Erythroblast (primary cell): ENCODE measurements around the gene SNAPC5.

Source experiments
- DNase-seq, 2 experiments: peaks; one replicate each; lab custom pipeline; 2025; lab: John Stamatoyannopoulos, UW
- GATA1 ChIP-seq: IDR thresholded peaks from 2 replicates; pipeline ENCODE4 v1.6.1; 2011; ENCODE audit warnings: low read depth, mild to moderate bottlenecking, control low read depth, low read length, moderate library complexity
- POLR2A ChIP-seq: IDR thresholded peaks from 2 replicates; pipeline ENCODE4 v1.6.1; 2011; ENCODE audit warnings: mild to moderate bottlenecking, low read length

Gene SNAPC5

DNA sequence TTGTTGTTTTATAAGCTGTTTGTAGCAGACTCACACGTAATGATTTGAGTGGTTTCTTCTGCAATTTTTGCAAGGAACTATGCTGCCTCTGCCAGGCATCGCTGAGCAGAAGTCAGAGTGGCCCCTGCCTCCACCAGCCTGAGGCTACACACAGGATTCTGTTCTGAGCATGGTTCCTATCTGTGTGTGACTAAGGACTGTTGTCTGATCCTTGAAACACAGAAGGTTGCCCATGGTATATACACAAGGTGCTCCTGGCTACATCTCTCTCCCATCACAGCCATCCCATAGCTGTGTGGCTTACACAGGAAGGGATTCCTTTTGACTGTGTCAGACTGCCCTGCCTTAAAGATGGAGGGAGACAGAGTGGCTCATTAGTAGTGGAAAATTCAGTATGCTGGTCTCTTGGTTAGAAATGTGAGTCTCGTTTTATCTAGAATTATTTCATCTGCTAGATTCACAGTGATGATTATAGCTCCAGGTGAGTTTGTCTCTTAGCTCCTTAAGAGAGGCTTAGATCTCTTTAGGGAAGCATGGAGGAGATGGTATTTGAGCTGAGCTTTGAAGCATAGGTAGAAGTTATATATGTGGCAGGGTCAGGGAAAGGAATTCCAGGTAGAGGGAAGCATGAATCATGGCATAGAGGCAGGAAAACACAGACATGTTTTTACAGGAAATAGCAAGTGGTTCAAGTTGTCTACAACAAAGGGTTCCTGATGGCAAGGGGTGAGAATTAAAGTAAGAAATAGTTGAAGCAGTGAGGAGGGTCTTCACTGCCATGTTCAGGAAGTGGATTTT is 37.5 kb downstream of the SNAPC5 start:
- TF ChIP-seq POLR2A = no peak
- TF ChIP-seq GATA1 = no peak
- DNase-seq = no peak

DNA sequence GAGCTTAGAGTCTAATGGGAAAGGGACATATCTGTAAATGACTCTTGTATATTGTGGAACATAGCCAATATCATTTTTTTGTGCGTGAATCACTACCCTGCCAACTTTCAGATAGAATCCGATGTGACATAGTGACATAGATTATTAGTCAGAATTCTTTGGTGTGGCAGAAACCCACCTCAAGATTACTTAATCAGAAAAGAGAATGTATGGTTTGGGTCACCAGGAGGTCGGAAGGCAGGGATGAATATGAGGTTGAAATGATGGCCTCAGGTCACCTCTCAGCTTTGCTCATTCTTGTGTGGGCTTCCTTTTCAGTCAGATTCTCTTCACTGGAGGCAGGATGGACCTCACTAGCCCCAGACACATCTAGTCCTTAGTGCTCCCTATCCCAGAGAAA is 41.4 kb downstream of the SNAPC5 start:
- DNase-seq = no peak
- TF ChIP-seq POLR2A (no peak), GATA1 (no peak)

DNA sequence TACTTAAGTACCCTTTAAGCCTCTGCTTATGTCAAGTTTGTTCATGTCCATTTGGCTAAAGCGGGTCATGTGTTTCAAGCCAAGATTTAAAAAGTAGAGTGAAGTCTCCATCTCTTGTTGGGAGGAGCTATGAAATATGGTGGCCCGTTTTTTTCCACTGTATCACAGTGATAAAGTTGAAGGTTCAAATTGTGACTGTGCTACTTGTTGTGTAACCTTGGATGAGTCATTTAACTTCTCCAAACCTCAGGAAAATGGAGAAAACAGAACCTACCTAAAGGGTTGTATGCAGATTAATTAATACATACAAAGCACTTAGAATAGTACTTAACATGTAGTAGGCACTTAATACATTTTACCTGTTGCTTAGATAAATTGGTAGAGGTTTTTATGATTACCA is 43.4 kb downstream of the SNAPC5 start:
- DNase-seq = no peak
- TF ChIP-seq POLR2A (no peak), GATA1 (no peak)

DNA sequence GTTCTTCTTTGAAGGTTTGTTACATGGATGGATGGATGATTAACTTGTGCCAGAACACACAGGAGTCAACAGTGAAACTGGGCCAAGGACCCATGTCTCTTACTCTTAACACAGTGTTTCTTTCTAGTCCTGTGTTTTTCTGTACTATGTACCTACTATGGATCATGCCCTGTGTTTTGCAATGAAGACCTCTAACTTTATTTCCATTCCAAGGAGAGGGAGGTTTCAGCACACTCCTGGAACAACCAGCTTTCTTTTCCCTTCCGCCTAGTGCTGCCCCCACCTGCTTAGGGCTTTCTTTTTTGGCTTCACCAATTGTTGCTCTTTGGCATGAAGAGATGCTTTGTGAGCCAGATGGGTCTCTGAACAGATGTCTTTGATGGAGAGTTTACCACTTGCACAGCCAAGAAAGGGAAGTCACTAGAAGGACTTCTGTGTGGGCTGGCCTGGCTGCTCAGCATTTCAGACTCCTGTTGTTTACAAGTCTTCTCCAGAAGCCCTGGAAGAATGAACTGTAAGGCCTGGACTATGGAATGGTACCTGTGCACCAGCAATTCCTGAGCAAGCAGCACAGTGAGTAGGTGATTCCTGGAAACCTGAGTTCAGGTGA is 44.5 kb downstream of the SNAPC5 start:
- TF ChIP-seq POLR2A (no peak), GATA1 (no peak)
- DNase-seq = no peak

DNA sequence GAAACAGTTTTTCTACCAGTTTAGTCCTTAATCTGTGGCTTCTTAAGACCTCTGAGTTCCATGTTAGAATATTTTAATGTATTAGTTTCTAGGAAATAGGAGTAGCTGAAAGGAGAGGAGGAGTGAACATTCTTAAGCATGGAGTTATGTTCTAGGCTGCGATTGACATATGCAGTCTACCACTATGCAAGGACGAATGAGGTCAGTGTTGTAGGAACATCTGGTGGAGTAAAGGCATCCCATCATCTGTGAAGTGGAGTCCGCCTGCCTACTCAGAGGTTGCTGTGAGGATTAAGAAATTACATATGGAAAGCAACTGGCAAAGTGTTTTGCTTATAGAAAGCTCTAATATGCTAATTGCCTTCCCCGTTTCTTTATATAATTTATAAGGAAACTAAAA is 45.1 kb downstream of the SNAPC5 start:
- DNase-seq = no peak
- TF ChIP-seq POLR2A = no peak
- no peak for TF ChIP-seq GATA1
